Stimulated activated CD8-positive, alpha-beta memory T cell treated with anti-CD3 and anti-CD28 coated beads, Interleukin-7, amount 100 ng/mL, for 4 hours (primary cell): ENCODE results near the gene DVL3.

Source experiments
- DNase-seq, 2 donors: peaks; one replicate each; pipeline ENCODE4 v3.0.0-alpha.2; 2020; ENCODE audit warnings: low read depth in 2 of 2

DVL3 gene

GRCh38 chr3:184176377-184177330 is 21.5 kb downstream of the DVL3 start:
- DNase-seq: no peak

GRCh38 chr3:184177331-184177731 is 22.2 kb downstream of the DVL3 start:
- DNase-seq: no peak

- no peak for DNase-seq
Observed at GRCh38 chr3:184177767-184178306, 22.7 kb downstream of the DVL3 start.

GRCh38 chr3:184178521-184179138 is 23.5 kb downstream of the DVL3 start:
- no peak for DNase-seq

GRCh38 chr3:184180165-184180564 is 25.0 kb downstream of the DVL3 start:
- no peak for DNase-seq

- no peak for DNase-seq
Observed at GRCh38 chr3:184181596-184181995, 26.4 kb downstream of the DVL3 start.

- DNase-seq: no peak
Observed at GRCh38 chr3:184183679-184184078, 28.5 kb downstream of the DVL3 start.

GRCh38 chr3:184184546-184185230 is 29.5 kb downstream of the DVL3 start:
- no peak for DNase-seq

- peak; percentile 98 to 100 for DNase-seq
Observed at GRCh38 chr3:184185461-184186183, 30.4 kb downstream of the DVL3 start.

- peak in 1 of 2 donors; percentile 5 for DNase-seq
Observed at GRCh38 chr3:184186184-184186901, 31.2 kb downstream of the DVL3 start, which contains the start of gene ABCF3. ABCF3 (plus strand) TSS chr3:184186199; CDS start chr3:184186208, 9 bp downstream.

GRCh38 chr3:184186902-184187207 is 31.7 kb downstream of the DVL3 start:
- no peak for DNase-seq

- no peak for DNase-seq
Observed at GRCh38 chr3:184188080-184188479, 32.9 kb downstream of the DVL3 start.

GRCh38 chr3:184189421-184189820 is 34.2 kb downstream of the DVL3 start:
- no peak for DNase-seq

GRCh38 chr3:184192889-184193288 is 37.7 kb downstream of the DVL3 start:
- DNase-seq: no peak

- no peak for DNase-seq
Observed at GRCh38 chr3:184193991-184194539, 38.9 kb downstream of the DVL3 start.

GRCh38 chr3:184196536-184196935 is 41.4 kb downstream of the DVL3 start:
- no peak for DNase-seq

- no peak for DNase-seq
Observed at GRCh38 chr3:184198509-184198908, 43.3 kb downstream of the DVL3 start.

GRCh38 chr3:184200825-184201224 is 45.6 kb downstream of the DVL3 start:
- no peak for DNase-seq

- DNase-seq: no peak
Observed at GRCh38 chr3:184203526-184203925, 48.3 kb downstream of the DVL3 start.

- DNase-seq: no peak
Observed at GRCh38 chr3:184209146-184209923, 54.2 kb downstream of the DVL3 start.
